GM21786 (cell line): Measurements from ENCODE around the gene POLR3B.

Experiments used
- ATAC-seq: cut with Tn5 transposase; IDR thresholded peaks from one replicate; pipeline ENCODE4 v1.9.1; 2021; ENCODE audit not compliant: unreplicated experiment

Gene POLR3B

GRCh38 chr12:106412563-106412962 is 55.0 kb downstream of the POLR3B start:
- ATAC-seq: no peak

- no peak for ATAC-seq
Measured at GRCh38 chr12:106415134-106415533, 57.6 kb downstream of the POLR3B start.

- no peak for ATAC-seq
Measured at GRCh38 chr12:106416273-106416672, 58.7 kb downstream of the POLR3B start.

- no peak for ATAC-seq
Measured at GRCh38 chr12:106417926-106418910, 60.7 kb downstream of the POLR3B start.

GRCh38 chr12:106418970-106419369 is 61.4 kb downstream of the POLR3B start:
- ATAC-seq: no peak

- no peak for ATAC-seq
Measured at GRCh38 chr12:106423291-106423690, 65.7 kb downstream of the POLR3B start.

- ATAC-seq: no peak
Measured at GRCh38 chr12:106425061-106425702, 67.6 kb downstream of the POLR3B start.

- ATAC-seq: no peak
Measured at GRCh38 chr12:106427917-106428316, 70.4 kb downstream of the POLR3B start.

GRCh38 chr12:106428384-106428783 is 70.8 kb downstream of the POLR3B start:
- ATAC-seq: no peak

GRCh38 chr12:106429043-106429552 is 71.5 kb downstream of the POLR3B start:
- ATAC-seq: no peak

- no peak for ATAC-seq
Measured at GRCh38 chr12:106429636-106430035, 72.1 kb downstream of the POLR3B start.

- ATAC-seq: no peak
Measured at GRCh38 chr12:106431839-106432411, 74.4 kb downstream of the POLR3B start.

- ATAC-seq: no peak
Measured at GRCh38 chr12:106433055-106433454, 75.5 kb downstream of the POLR3B start.

- no peak for ATAC-seq
Measured at GRCh38 chr12:106434526-106434925, 77.0 kb downstream of the POLR3B start.

GRCh38 chr12:106436164-106436563 is 78.6 kb downstream of the POLR3B start:
- no peak for ATAC-seq

- no peak for ATAC-seq
Measured at GRCh38 chr12:106442575-106442974, 85.0 kb downstream of the POLR3B start.

- ATAC-seq: no peak
Measured at GRCh38 chr12:106445053-106445452, 87.5 kb downstream of the POLR3B start.

GRCh38 chr12:106445959-106446358 is 88.4 kb downstream of the POLR3B start:
- ATAC-seq: no peak

- ATAC-seq: no peak
Measured at GRCh38 chr12:106446419-106447092, 89.0 kb downstream of the POLR3B start.

GRCh38 chr12:106452309-106452708 is 94.8 kb downstream of the POLR3B start:
- ATAC-seq: no peak

- ATAC-seq: no peak
Measured at GRCh38 chr12:106455111-106455510, 97.6 kb downstream of the POLR3B start.
